Fibroblast of skin of abdomen (primary cell): ENCODE results near the gene MME.
"Not testable (repeated sequence)": the region's sequence is repeated elsewhere in the genome, so short reads cannot be mapped to it uniquely, and the experiment has no call there.

Source experiments
- DNase-seq: peaks from one replicate; pipeline ENCODE4 v3.0.0-alpha.2; 2013

Gene MME

DNA sequence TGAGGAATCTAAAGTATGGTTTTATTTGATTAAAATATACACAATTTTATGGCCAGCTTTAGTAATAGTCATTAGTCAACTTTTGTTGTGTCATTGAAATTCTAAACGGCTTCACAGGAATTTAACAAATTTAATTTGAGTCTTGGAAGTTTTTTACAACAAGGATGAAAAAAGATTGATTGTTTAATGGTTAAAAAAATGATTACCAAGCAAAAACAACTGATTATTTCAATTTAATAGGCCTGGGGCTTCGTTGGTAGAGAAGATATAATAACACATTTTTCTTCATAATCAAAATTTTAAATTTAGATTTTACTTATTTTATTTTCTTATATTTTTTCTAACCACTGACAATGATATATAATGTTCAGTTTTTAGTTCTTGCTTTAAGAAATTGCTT lies 4.4 kb downstream of the MME start:
- no peak for DNase-seq

DNA sequence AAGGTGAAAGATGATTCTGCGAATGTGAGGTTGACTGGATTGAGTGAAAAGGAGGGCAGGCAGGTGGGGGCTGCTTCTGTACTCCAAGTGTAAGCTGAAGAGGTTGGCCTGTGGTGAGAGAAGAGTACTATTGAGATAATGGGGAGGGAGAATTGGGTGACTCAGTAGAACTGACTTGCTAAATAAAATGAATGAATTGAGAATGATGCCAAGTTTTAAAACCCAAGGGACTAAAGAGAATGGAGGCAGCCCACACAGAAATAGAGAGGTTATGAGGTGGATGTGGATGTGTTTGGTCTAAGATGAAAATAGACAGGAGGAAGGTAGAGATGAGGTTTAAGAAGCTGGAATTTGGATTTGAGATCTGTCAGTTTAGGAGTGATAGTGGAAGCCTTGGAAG lies 5.9 kb downstream of the MME start:
- DNase-seq, result no peak

DNA sequence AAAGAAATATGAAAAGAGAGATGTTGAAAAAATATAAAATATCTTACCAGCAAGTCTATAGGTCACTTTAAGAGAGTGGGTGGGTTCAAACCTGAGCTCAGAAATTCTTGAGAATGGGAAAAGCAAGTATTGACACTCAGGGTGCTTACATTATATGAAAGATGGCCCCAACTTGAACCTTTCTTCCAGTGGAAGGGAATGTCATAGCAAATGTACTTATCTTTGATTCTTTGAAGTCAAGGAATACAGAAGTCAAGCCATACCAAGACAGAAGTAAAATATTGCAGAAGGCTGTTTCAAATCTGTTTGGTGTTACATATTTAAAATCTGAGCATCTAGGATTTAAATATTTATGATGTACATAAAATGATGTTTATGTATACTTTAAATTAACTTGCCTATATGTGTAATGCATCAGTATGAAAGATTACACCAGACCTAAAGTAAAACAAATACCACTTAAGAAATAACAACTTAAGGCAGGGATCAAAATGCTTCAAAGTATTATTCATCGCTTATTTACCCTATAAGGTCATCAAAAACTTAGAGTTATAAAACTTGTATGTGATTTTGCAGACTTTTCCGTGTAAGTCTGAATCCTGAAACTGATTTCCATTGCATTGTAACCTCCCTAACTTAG lies 8.7 kb downstream of the MME start:
- no peak for DNase-seq

DNA sequence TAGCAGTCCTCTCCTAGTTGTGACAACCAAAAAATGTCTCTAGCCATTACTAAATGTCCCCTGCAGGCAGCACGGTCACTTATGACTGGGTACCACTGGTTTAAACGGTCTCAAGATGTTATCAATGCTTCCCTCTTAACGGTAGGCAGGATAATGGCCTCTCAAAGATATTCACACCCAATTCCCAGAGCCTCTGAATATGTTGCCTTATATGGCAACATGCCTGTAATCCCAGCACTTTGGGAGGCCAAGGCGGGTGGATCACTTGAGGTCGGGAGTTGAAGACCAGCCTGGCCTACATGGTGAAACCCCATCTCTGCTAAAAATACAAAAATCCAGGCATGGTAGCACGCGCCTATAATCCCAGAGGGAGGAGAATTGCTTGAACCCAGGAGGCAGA lies 9.4 kb downstream of the MME start:
- no peak for DNase-seq

DNA sequence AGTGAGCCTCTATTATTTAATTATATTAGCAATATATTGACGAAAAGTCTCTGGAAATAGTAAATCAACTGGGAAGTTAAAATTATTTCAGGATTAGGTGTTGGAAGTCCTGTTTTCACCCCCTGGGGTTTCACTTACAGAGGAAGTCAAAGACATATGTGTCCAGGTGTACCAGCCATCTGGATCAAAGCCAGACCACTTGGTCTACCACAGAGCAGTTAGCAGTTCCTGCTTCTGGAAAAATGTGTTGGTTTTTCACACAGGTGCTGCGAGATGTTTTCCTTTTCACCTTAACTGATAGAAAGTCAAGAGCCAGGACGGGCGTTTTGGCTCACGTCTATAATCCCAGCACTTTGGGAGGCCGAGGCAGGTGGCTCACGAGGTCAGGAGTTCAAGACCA lies 13.1 kb downstream of the MME start:
- DNase-seq, result no peak

DNA sequence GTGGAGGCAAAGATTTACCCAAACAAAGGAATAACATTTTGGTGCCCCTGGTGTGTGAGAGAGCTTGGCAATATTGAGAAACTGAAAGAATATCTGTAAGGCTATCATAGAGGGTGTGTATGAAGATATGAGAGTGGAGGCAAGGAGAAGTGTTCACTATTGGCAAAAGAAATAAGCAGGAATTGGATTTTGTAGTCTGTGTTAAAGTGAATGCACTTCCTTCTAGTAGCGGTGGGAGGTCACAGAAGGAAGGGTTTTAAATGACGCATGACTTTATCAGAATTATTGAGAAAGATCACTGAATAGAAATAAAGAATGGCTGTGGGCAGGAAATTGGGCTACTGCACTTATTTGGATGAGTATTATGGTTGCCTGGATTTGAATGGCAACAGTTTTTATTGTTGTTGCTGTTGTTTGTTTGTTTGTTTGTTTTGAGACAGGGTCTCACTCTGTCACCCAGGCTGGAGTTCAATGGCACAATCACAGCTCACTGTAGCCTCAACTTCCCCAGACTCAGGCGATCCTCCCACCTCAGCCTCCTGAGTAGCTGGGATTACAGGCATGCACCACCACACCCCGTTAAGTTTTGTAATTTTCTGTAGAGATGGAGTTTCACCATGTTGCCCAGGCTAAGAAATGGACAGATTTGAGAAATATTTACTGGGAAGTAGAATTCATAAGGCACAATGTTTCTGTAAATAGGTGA lies 16.3 kb downstream of the MME start:
- DNase-seq, result no peak

DNA sequence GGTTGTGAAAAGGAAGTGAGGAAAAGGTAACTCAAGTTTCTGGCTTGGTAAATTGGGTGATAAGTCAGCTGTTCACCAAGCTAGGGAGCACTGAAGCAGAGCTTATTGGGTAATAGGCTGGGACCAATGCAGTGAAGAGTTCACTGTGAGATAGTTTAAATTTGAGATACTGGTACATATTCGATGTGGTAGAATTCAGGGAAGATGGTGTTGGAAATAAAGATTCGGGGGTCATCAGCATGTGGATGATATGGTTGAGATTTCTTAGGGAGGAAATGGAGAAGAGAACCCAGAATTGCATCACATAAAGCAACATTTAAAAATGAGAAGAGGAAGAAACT lies 16.9 kb downstream of the MME start:
- no peak for DNase-seq

DNA sequence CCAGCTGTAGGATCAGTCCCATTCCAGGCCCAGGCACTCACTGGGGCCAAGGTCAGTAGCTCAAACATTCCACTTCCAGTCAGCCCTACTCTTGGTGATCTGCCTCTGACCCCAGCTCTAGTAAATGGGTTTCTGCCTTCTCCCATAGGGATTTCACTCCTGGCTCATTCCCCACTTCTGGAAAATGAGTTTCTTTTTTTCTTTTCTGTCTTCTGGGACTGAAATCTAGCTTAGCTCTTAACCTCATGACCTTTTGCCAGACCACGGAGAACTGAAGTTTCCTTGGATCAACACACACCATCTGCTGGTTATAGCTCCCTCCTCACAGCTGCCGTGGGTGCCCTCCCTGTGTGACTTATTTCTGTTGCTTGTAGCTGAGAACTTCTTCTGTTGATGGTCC lies 21.3 kb downstream of the MME start:
- peak; percentile 70 for DNase-seq

DNA sequence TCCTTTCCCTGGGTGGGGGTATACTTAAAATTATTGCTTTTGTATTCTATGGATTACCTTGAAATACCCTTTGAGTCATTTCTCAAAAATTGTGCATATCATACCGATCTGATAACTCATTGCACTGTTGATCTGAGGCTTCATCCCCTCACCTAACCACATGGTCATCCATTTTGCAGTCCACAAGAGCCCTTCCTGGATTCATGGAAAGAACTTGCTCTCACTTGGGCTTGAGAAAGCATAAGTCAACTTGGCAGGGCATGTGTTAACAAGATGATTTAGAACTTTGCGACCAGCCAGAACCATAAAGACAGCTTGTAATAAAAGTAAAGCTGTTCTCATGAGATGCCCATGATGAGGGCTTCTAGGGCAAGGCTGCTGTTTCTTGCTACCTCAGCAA lies 22.2 kb downstream of the MME start:
- peak; percentile 92 for DNase-seq

DNA sequence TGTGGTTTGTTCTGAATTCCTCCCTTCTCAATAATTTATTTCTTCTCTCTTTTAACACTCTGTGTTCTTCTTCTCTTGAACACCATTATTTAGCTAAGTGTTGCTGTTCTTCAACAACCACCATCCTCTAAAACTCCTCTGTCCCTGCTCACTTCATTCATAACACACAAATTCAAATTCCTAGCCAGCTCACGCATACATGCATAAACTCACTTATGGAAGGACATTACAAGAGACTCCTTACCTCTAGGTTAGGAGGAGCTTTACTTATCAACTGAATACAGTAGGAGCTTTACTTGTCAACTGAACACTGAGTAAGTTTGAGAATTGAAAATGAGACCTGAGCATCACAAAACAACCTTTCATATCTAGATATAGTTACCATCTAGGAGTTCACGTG lies 23.6 kb downstream of the MME start:
- no peak for DNase-seq

DNA sequence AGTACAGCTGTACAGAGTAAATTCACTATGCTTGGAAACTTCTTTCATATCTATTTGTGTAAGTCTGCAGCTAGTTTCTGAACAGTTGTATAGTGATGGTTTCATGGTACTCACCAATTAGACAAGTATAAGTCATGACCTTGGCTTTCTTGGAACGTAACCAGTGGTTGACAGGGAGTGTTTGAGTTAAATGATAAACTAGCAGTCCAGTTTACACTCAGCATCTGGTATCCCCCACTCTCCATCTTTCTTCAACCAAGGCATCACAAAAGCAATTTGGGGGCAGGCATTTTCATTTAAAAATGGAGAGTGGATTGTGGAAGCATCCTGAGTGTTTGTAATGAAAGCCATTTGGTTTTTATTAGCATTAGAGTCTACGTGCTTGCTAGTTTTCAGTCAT lies 26.0 kb downstream of the MME start:
- peak; percentile 75 for DNase-seq

DNA sequence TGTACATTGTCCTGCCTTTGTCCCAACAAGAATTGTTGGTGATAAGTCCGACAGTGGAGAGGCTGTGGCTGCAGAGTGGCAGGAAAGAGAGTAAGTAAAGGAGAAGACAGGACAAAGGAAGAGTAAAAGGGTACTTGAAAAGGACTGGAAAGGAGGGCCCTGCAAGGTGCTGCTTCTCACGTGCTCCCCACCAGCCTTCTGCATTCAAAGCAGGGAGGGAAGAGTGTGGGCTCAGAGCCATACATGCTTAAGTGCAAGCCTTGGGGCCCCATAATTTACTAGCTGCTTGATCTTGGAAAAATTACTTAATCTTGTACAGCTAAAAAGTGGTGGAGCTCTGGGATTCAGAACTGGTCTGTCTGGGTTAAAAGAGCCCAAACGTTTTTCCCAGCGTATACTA lies 29.9 kb downstream of the MME start:
- DNase-seq, result no peak

DNA sequence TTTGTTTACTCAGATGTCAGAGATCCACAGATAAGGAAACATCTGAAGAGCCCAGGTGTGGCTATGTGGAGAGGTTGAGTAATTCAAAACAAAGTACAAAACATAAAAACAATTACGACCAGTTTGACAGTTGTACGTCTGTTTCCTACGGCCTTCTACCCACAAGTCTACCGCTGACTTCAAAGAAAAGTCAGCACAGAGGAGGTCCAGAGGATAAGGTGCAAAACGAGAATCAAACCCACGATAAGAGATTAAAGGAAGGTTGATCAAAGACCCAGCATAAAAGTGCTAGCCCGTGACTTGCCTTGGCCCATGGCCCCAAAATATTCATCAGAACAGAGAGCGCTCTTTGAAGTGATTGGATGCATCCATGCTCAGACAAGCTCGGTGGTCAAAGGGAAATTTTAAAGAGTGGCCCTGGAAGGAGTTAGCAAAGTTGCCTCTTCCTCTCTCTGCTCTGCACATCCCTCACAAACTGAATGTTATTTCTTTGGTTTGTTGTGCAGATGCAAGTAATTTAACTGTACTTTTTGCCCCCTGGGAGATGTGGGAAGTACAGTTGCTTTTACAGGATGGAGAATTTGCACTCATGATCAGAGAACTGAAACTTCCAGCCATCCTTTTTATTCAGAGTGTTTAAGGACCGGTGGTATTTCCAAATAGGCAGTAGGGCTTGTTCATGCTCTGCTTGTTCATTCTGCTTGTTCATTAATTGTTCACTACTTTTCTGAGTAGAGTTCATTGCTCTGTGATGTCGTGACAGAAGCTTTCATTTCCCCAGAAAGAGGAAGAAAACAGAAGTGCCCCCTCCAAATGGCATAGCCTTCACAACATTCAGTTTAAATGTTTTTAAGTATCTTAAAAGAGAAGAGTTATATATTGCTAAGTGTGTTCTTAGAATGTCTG lies 31.1 kb downstream of the MME start:
- DNase-seq, result no peak

DNA sequence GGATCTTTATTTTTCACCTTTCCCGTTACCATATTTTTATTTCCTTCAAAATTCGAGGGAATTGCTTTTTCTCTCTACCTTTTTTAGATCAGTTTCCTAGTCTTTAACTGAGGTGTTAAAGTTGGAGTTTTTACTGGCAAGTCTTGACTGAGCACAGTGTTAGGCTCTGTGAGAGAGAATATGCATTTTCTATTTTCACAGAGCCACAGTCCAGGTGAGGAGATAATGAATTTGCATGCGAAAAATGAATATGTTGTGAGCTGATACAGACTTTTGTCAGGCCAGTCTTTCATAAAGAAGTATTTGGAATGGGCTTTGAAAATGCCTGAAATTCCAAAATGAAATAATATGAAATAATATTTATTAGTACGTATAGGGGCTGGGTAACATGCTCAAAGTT lies 31.9 kb downstream of the MME start:
- DNase-seq, result no peak

DNA sequence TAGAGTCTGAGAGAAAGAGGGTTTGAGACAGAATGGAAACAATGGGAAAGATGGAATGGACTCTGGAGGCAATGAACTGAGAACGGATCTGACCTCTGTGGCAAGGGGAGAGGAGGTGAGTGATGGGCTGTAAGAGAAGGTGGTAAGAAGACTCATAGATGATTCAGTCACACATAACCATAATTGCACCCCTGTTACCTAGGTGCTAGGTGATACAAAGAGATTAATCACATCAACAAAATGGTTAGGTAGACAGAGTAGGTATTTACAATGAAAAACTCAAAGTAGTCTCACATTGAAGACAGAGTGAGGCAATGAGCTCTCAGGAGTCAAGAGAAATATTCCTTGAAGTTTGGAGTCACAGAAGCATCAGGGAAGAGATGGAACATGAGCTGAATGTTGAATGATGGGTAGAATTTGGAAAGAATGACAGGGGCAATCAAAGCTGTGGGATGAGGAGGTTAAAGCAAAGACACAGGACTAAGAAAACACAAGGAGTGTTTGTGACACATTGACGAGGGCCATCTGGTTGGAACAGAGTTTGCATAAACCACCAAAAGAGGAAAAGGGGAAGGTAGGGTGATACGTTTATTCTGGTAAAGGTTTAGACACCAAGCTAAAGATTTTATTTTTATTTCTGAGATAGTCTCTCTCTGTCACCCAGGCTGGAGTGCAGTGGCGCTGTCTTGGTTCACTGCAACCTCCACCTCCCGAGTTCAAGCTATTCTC lies 32.7 kb downstream of the MME start:
- no peak for DNase-seq

DNA sequence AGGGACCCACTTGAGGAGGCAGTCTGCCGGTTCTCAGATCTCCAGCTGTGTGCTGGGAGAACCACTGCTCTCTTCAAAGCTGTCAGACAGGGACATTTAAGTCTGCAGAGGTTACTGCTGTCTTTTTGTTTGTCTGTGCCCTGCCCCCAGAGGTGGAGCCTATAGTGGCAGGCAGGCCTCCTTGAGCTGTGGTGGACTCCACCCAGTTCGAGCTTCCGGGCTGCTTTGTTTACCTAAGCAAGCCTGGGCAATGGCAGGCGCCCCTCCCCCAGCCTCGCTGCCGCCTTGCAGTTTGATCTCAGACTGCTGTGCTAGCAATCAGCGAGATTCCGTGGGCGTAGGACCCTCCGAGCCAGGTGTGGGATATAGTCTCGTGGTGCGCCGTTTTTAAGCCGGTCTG lies 44.6 kb downstream of the MME start:
- not testable (repeated sequence) for DNase-seq

DNA sequence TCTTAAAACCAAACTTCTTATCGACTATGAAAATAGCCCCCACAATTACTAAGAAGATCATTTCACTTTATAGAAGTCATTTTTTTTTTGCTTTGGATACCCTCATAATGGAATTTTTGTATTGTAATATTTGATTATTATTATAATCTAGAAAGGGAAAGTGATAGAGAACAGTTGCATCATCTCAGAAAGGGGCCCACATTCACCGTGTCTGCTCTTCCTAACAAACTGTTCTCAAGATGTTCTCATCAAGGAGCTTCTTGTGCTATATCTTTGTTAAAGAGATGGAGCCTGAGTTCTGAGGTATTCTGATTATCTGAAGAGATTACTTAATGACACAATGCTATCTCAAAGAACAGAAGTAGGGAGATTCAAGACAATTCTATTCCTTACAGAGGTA lies 49.3 kb downstream of the MME start:
- no peak for DNase-seq

DNA sequence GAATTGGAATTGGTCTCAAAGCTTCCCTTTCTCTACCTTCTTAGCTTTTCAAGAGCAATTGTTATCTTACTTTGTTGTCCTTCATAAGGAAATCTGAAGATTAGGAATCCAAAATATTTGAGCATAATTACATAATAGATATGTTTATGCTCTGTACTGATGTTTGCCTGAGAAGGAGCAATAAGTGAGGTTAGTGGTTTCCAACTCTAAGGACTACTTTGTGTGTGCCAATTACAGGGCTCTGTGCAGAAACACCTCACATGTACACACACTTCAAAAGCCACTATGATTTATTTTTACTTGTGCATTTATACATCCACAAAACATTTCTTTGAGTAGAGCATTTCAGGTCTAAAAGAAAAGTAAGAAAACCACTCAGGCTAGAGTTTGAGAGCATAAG lies 49.9 kb downstream of the MME start:
- peak; percentile 5 for DNase-seq

DNA sequence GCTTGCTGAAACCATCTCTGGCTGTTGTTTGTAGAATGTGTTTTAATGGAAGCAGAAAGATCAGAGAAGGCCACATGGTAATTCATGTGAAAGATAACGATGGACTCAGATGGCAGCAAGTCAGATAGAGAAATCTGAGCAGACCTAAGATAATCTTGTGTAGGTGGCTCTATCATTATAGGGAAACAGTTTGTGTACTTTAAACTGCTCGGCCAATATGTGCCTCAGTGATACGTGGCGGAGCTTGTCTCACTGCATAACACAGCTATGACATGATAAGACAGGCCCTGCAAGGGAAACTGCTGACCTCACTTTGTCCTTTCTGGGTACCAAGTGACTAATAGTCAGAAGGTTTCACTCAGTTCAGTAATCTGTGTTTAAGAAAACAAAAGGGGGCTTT lies 51.0 kb downstream of the MME start:
- DNase-seq, result peak; percentile 32

DNA sequence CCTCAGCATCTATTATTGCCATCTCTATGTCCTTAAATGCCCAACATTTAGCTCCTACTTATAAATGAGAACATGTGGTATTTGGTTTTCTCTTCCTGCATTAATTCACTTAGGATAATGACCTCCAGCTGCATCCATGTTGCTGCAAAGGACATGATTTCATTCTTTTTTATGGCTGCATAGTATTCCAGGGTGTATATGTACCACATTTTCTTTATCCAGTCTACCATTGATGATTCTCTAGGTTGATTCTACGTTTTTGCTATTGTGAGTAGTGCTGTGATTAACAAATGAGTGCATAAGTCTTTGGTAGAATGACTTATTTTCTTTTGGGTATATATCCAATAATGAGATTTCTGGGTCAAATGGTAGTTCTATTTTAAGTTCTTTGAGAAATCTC lies 54.2 kb downstream of the MME start:
- DNase-seq, result not testable (repeated sequence)

DNA sequence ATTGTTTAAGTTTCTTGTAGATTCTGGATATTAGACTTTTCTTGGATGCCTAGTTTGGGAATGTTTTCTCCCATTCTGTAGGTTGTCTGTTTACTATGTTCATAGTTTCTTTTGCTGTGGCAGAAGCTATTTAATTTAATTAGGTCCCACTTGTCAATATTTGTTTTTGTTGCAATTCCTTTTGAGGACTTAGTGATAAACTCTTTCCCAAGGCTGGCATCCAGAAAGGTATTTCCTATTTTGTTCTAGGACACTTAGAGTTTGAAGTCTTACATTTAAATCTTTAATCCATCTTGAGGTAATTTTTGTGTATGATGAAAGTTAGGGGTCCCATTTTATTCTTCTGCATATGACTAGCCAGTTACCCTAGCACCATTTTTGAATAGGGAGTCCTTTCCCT lies 54.9 kb downstream of the MME start:
- DNase-seq, result no peak

DNA sequence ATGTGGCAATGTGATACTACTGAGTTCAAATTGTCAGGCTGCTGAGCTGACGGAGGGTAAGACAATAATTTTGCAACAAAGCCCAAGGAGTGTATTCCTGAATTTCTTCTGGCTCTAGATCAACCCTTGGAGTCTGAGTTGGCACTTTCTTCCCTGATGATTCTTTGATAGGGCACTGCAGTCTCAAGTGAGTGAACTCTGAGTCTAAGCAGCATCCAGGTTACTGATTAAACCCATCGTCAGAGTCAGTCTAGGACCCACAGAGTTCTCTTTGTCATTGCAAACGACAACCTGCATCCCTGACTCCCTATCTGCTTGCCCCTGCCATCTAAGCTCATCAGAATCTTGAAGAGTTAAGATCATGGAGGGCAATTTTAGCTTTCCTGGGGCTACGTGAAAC lies 58.6 kb downstream of the MME start:
- DNase-seq, result no peak

DNA sequence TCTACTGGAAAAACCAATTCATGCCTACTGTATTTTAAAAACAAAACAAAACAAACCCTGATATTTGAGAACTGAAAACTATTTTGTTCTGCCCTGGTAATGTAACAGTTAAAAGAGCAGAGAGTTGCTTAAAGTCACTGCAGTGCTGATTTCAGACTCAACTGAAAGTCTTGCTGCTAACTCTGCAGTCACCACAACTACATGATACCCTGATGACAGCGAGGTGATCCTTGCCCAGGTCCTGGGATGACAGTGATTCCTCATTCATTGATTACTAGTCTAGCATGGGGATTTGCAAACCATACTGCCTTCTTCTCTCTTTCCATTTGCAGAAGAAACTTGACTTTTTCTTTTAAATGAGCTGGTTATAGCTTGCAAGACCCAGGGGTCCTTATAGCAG lies 67.5 kb downstream of the MME start:
- DNase-seq, result no peak
